GM12878 (cell line): ENCODE data around the gene INSYN2B. TPM values are rescaled to one million over a fixed set of nuclear protein-coding genes. Genes with fewer than 3 reads are reported as not detected.

Source experiments
- ATAC-seq: fragments of 200-7000 bp; cut with Tn5 transposase; 3 replicates; pipeline ENCODE4 v1.9.1; 2020; ENCODE audit warnings: mild to moderate bottlenecking, moderate library complexity
- BruUV-seq: library from RNA; stranded (reverse); fragments of 400-500 nt; replicated peaks from 2 replicates; lab custom pipeline; 2021; lab: Mats Ljungman, UMichigan
- CTCF ChIA-PET: fragments of 300-600 bp; sonication (Branson Sonifier 250); formaldehyde crosslinking; extraction: SDS; loops from one replicate; lab custom pipeline; 2021; ENCODE audit warnings: inconsistent platforms; lab: Yijun Ruan, JAX
- POLR2A ChIA-PET: fragments of 350-600 bp; formaldehyde crosslinking; extraction: SDS; loops from one replicate; lab custom pipeline; 2021; ENCODE audit warnings: inconsistent platforms; lab: Charles Lee
- RAD21 ChIA-PET: fragments of 300-600 bp; sonication (Branson Sonifier 250); formaldehyde crosslinking; loops from one replicate; lab custom pipeline; 2023; ENCODE audit warnings: antibody characterized with exemption; ENCODE audit not compliant: unreplicated experiment; lab: Charles Lee
- SMC1A ChIA-PET: fragments of 300-600 bp; sonication (Branson Sonifier 250); formaldehyde crosslinking; loops from one replicate; lab custom pipeline; 2023; ENCODE audit not compliant: unreplicated experiment, uncharacterized antibody; lab: Charles Lee
- DNase-seq: peaks from one replicate; pipeline ENCODE4 v3.0.0-alpha.2; 2011; ENCODE audit warnings: low read depth, low spot score
- FAIRE-seq: peaks from 3 replicates; lab custom pipeline; 2011; peaks lifted over from hg19 to GRCh38; lab: Jason Lieb, UNC
- H2AFZ ChIP-seq: 2 replicates; pipeline ENCODE4 v1.6.0; 2011; ENCODE audit warnings: low read depth, low read length, control low read depth; ENCODE audit not compliant: control insufficient read depth
- H3K27ac ChIP-seq: 2 replicates; pipeline ENCODE4 v1.5.1; 2011; ENCODE audit warnings: control low read depth; ENCODE audit not compliant: control insufficient read depth, insufficient read depth
- H3K27me3 ChIP-seq, 2 experiments: replicated peaks in 1 of 2; 2 replicates each; pipeline versions ENCODE4 v1.6.0 to v1.6.1; 2011; ENCODE audit warnings: low read length in 1 of 2; ENCODE audit not compliant: control insufficient read depth in 2 of 2, insufficient read depth in 2 of 2
- H3K36me3 ChIP-seq, 2 experiments: 2 replicates each; pipeline ENCODE4 v1.5.1; 2011; ENCODE audit warnings: low read length in 1 of 2; ENCODE audit not compliant: control insufficient read depth in 2 of 2, insufficient read depth in 2 of 2
- H3K4me1 ChIP-seq: 2 replicates; pipeline ENCODE4 v1.6.1; 2011; ENCODE audit warnings: mild to moderate bottlenecking, low read length, moderate library complexity, mixed read lengths; ENCODE audit not compliant: control insufficient read depth, insufficient read depth
- H3K4me2 ChIP-seq: 2 replicates; pipeline ENCODE4 v1.6.0; 2011; ENCODE audit warnings: control low read depth; ENCODE audit not compliant: control insufficient read depth, insufficient read depth
- H3K4me3 ChIP-seq: fragments of 200-600 bp; sonication (generic); 2 replicates; pipeline ENCODE4 v1.5.1; 2016
- H3K79me2 ChIP-seq: 2 replicates; pipeline ENCODE4 v1.6.0; 2011; ENCODE audit warnings: low read length; ENCODE audit not compliant: control insufficient read depth, insufficient read depth
- H3K9ac ChIP-seq: 2 replicates; pipeline ENCODE4 v1.8.0; 2011; ENCODE audit warnings: low read length, control low read depth, mixed read lengths; ENCODE audit not compliant: control insufficient read depth, insufficient read depth
- H3K9me3 ChIP-seq: replicated peaks from 3 replicates; pipeline ENCODE4 v1.5.1; 2011; ENCODE audit warnings: mild to moderate bottlenecking, low read length; ENCODE audit not compliant: control insufficient read depth, insufficient read depth
- H4K20me1 ChIP-seq: 2 replicates; pipeline ENCODE4 v1.6.0; 2011; ENCODE audit not compliant: control insufficient read depth, insufficient read depth
- BCL11A ChIP-seq: IDR thresholded peaks from 2 replicates; pipeline ENCODE4 v1.6.1; 2011; ENCODE audit warnings: low read depth, low read length
- BHLHE40 ChIP-seq, 2 experiments: fragments of 450-650 bp in 1 of 2; IDR thresholded peaks; 2 replicates each; pipeline ENCODE4 v1.6.1; 2011 to 2017; ENCODE audit warnings: low read depth in 2 of 2, borderline replicate concordance in 1 of 2, improper control_type of control experiment in 1 of 2, low read length in 1 of 2, mild to moderate bottlenecking in 1 of 2
- EED ChIP-seq: sonication (generic); IDR thresholded peaks from 2 replicates; pipeline ENCODE4 v1.6.1; 2016; ENCODE audit warnings: antibody characterized with exemption, low read depth
- KLF5 ChIP-seq: fragments of 450-650 bp; IDR thresholded peaks from 2 replicates; pipeline ENCODE4 v1.6.1; 2014; ENCODE audit warnings: mild to moderate bottlenecking; ENCODE audit not compliant: partially characterized antibody
- TBL1XR1 ChIP-seq: IDR thresholded peaks from 2 replicates; pipeline ENCODE4 v1.6.1; 2012; ENCODE audit warnings: low read depth, low read length, improper control_type of control experiment
- TCF3 ChIP-seq: IDR thresholded peaks from 2 replicates; pipeline ENCODE4 v1.6.1; 2012; ENCODE audit warnings: low read depth, mild to moderate bottlenecking, low read length, borderline replicate concordance; ENCODE audit not compliant: insufficient read depth
- WRNIP1 ChIP-seq: IDR thresholded peaks from 2 replicates; pipeline ENCODE4 v1.6.1; 2011; ENCODE audit warnings: low read depth, low read length, improper control_type of control experiment, borderline replicate concordance
- WGBS: methylation state at CpG from one replicate; pipeline ENCODE4 v1.1.6; 2016; ENCODE audit warnings: low lambda C conversion rate; ENCODE audit not compliant: insufficient replicate concordance, insufficient coverage; ENCODE audit errors: missing lambda C conversion rate; 5-methylcytosine and 5-hydroxymethylcytosine counted together
- in situ Hi-C: fragments of 300-500 bp; cut with MboI; formaldehyde crosslinking; loops from 9 replicates; pipeline ENCODE4 v1.14.3; 2018; ENCODE audit warnings: mixed read lengths
- intact Hi-C: fragments of 100-400 bp; cut with micrococcal nuclease; formaldehyde crosslinking; loops from one replicate; pipeline ENCODE4 v1.14.2; 2022; ENCODE audit not compliant: unreplicated experiment
- polyA plus RNA-seq, 11 experiments: library from polyadenylated mRNA; depleted of rRNA in 4 of 11; unstranded in 6 of 11; stranded (reverse) in 5 of 11; fragments of >200 nt; fragmentation: Nextera tagmentation in 4 of 11; fragmentation: Illumina TruSeq in 1 of 11; extraction: Ambion mirVana in 4 of 11; extraction: Trizol in 1 of 11; gene quantifications; 1 replicate in 1 of 11; 2 replicates in 10 of 11; pipeline versions ENCODE4 v1.2.1 to v1.2.3, GENCODE V29; 2011 to 2016; ENCODE audit warnings: inconsistent platforms in 2 of 11, missing spikeins in 2 of 11, low read depth in 1 of 11
- total RNA-seq, 4 experiments: library from RNA; depleted of rRNA in 3 of 4; stranded (reverse); fragments of >200 nt in 3 of 4; fragmentation: Illumina TruSeq in 1 of 4; extraction: Trizol in 1 of 4; gene quantifications; 2 replicates each; pipeline versions ENCODE4 v1.2.1 to v1.2.3, GENCODE V29; 2013 to 2021
- TF ChIP-seq, protein P1 (sequence below): fragments of 150-350 bp; IDR thresholded peaks from 2 replicates; pipeline ENCODE4 v1.6.1; 2014; ENCODE audit warnings: mild to moderate bottlenecking, low read depth, low read length
- TF ChIP-seq, protein P2 (sequence below): IDR thresholded peaks from 2 replicates; pipeline ENCODE4 v1.6.1; 2012; ENCODE audit warnings: low read depth, low read length, improper control_type of control experiment

Gene INSYN2B
- total and polyA plus RNA-seq, 10 of the 15 experiments (the other 5 are each of a cell fraction or from before 2014, with no cell fraction given), result 0.05 to 0.27 (median 0.13) TPM; not detected in 7

DNA sequence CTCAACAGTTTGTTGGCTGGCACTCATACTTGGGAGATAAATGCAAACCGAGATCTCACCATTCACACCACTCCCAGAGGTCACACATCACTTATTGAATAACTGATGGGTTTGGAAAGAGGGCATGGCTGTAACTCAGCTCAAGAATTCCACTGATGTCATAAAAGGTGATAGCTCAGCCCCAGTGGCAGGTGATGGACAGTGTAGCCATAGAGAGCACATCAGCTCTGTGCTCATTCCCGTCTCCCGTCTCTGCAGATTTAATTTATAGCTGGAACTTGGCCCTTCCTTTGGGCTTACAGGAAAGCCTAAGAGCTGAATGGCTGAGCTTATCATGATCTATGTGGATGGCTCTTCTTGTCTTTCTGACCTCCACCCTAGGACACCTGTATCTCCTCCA lies 59.8 kb downstream of the INSYN2B start:
- ATAC-seq (no peak), FAIRE-seq (no peak), DNase-seq (no peak)
- SMC1A ChIA-PET, result no interaction called here
- Histone ChIP-seq H4K20me1 (no peaks in the 10 kb centered on the region), H3K9me3 (no peaks in the 10 kb centered on the region), H3K27me3 (no peaks in the 10 kb centered on the region), H2AFZ (no peak overlapping the region), H3K79me2 (no peaks in the 10 kb centered on the region; the same call in 1 of the 2 replicates), H3K4me2 (no peak overlapping the region), H3K9ac (no peak overlapping the region)
- POLR2A ChIA-PET, result no interaction called here
- RAD21 ChIA-PET, result no interaction called here
- in situ Hi-C loops, result no loop called here
- CTCF ChIA-PET, result no interaction called here
- TF ChIP-seq, protein P1, sequence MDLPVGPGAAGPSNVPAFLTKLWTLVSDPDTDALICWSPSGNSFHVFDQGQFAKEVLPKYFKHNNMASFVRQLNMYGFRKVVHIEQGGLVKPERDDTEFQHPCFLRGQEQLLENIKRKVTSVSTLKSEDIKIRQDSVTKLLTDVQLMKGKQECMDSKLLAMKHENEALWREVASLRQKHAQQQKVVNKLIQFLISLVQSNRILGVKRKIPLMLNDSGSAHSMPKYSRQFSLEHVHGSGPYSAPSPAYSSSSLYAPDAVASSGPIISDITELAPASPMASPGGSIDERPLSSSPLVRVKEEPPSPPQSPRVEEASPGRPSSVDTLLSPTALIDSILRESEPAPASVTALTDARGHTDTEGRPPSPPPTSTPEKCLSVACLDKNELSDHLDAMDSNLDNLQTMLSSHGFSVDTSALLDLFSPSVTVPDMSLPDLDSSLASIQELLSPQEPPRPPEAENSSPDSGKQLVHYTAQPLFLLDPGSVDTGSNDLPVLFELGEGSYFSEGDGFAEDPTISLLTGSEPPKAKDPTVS, result no peak
- TF ChIP-seq TBL1XR1 (no peak), KLF5 (no peak), WRNIP1 (no peak), BHLHE40 (IDR thresholded peaks at IDR 0.05; ENCODE audit: borderline replicate concordance in 1 of 2, low read depth in 2 of 2, low read length in 1 of 2) (no peak), BCL11A (no peak), TCF3 (no peak), EED (no peak)
- TF ChIP-seq, protein P2, sequence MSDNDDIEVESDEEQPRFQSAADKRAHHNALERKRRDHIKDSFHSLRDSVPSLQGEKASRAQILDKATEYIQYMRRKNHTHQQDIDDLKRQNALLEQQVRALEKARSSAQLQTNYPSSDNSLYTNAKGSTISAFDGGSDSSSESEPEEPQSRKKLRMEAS, result no peak
- TF ChIP-seq, all 136 proteins: peak for 0
- intact Hi-C loops, result no loop called here
- peaks cover 5% of the 10 kb centered on the region; the same call in 1 of the 2 replicates for H3K4me1 ChIP-seq
- H3K36me3 ChIP-seq, result peaks cover 0 to 2% of the 10 kb centered on the region in 2 experiments; a peak in 3 of 4 replicates
- WGBS, result 94% methylated on average over 3 of the region's 3 CpGs
- no peak overlapping the region for H3K4me3 ChIP-seq
- BruUV-seq, result no TSS peak
- no peak overlapping the region for H3K27ac ChIP-seq
